IMR-90 (cell line): ENCODE measurements around the gene SPTBN5.

ENCODE experiments used
- CTCF ChIP-seq: conservative IDR thresholded peaks from 2 replicates; pipeline ENCODE4 v1.5.1; 2012; ENCODE audit warnings: mild to moderate bottlenecking, low read depth, low read length, improper control_type of control experiment
- RAD21 ChIP-seq: IDR thresholded peaks from 2 replicates; pipeline ENCODE4 v1.6.1; 2012; ENCODE audit warnings: low read length, improper control_type of control experiment
- USF2 ChIP-seq: fragments of 150-350 bp; IDR thresholded peaks from 2 replicates; pipeline ENCODE4 v1.6.1; 2017; ENCODE audit warnings: mild to moderate bottlenecking, antibody characterized with exemption, low read length, low read depth

GRCh38 chr15:41941644-41942415, 48.0 kb upstream of the SPTBN5 start:
- no peak for TF ChIP-seq CTCF
- no peak for TF ChIP-seq USF2
- no peak for TF ChIP-seq RAD21
